IPS-18c (cell line): Measurements from ENCODE around the gene MEI1.
"Not testable (repeated sequence)": the region's sequence is repeated elsewhere in the genome, so short reads cannot be mapped to it uniquely, and the experiment has no call there.

Experiments
- H3K4me3 ChIP-seq: 2 replicates; pipeline ENCODE4 v1.7.0; 2013; ENCODE audit warnings: low read depth, mild to moderate bottlenecking, low read length, moderate library complexity; ENCODE audit not compliant: insufficient read depth
- H3K9me3 ChIP-seq: one replicate; pipeline ENCODE4 v1.6.1; 2013; ENCODE audit warnings: mild to moderate bottlenecking, low read length, moderate library complexity; ENCODE audit not compliant: control insufficient read depth, insufficient read depth

The MEI1 gene

DNA sequence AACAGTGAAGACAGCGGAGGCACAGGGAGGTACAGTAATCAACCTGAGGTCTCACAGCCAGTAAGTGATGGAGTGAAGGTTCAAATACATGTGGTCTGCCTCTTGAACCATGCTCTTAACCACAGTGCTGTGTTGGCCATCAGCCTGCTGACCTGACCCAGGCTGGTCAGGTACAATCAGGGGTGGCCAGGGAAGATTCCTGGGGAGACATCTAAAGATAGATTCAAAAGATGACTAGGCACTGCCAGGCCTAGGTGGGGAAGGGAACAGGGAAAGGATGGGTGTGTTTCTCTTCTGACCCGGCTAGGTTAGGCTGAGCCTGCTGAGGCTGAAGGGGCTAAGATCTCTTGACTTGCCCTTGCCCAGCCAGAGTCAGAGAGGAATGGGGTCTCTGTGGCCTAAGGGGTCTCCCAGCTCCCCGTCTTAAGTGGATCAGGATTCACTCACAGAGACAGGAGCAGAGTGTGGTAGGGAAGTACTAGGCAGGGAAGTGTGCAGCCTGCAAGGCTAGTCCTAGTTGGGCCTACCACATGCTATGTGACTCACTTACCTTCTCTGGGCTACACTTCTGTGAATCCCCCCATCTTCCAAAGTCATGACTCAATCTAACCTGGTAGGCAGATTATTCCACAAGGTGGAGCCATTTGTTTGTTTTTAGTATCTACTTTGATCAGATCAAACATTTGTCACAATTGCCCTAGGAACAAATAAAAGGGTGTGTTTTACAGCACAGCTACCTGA lies 123.2 kb downstream of the MEI1 start:
- Histone ChIP-seq H3K4me3 (no peak overlapping the region), H3K9me3 (no peaks in the 10 kb centered on the region)

DNA sequence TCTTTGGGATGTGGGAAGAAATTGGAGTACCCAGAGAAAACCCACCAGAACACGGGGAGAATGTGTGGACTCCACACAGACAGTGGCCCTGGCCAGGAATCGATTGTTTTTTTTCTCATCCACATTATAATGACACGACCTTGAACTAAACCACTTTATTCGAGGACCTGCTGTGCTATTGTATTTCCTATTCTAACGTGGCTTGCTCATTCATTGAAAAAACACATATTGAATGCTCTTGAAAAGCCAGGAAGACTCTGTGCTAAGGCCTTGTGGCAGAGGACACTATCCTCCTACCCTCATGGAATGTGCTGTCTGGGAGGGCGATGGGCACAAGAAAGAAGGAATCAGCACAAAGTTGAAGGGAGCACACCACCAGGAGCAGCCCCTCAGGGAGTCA lies 124.5 kb downstream of the MEI1 start:
- H3K9me3 ChIP-seq = no peaks in the 10 kb centered on the region
- no peak overlapping the region for H3K4me3 ChIP-seq

GRCh38 chr22:41825376-41825775 lies 126.1 kb downstream of the MEI1 start:
- Histone ChIP-seq H3K4me3 (no peak overlapping the region), H3K9me3 (no peaks in the 10 kb centered on the region)

GRCh38 chr22:41826021-41826420 lies 126.7 kb downstream of the MEI1 start:
- Histone ChIP-seq H3K4me3 (no peak overlapping the region), H3K9me3 (no peaks in the 10 kb centered on the region)

DNA sequence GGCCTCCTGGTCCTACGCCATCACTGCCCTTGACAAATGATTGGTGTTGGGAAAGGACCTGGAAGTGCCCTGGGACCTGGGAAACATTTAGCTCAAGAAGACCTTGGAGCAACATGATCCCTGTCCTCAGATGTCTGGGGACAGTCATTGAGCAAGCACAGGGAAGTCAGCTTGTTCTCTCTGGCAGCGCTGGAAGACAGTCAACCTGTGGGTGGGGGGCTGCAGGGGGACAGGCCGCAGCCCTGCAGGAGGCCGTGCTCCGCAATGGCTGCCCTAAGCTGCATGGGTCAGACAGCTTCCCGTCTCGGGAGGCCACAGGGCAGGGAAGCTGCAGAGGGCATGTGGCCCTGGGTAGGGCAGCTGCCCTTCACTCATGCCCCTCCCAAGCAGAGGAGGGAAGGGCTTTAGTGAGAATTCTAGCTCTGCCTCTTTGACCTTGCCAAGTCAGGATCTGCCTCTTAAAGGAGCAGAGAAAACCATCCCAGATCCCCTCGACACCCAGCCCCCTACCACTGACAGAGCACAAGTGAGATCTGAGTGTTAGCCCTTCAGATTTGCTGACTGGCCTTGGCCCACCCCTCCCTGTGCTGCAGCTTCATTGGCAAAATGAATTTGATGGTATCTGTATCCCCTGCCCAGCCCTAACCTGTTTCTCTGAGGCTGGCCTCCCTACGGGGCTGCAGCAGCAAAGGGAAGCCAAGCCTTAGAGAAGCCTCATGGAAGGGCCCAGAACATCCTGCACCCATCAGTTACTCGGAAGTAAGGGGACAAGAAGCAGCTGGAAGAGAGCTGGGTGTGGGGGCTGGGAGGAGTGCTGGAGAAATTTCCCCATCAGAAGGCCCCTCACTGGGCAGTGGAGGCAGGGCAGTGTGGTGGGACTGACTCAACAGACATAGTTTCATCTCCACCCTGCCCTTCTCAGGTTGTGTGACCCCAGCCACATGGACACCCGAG lies 127.4 kb downstream of the MEI1 start:
- no peak overlapping the region for H3K4me3 ChIP-seq
- no peaks in the 10 kb centered on the region for H3K9me3 ChIP-seq

- Histone ChIP-seq H3K4me3 (no peak overlapping the region), H3K9me3 (no peaks in the 10 kb centered on the region)
Measured at GRCh38 chr22:41827671-41828070, 128.4 kb downstream of the MEI1 start.

DNA sequence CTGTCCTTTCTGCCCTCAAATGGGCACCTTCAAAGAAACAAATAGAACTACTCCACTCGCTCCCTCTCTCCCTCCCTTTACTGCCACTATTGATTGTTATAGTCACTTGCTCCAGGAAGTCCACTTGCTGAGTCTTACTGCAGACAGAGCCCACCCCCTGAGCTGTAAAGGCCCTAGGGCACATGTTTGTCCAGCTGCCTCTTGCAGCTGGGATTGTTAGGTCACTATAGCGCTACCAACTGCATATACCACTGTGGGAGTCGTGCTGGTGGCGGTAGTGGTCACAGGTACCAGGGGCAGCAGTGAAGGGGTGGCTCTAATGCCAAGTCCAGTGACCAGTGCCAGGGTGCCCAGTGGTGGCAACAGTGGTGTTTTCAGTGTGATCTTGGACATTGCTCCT lies 129.2 kb downstream of the MEI1 start:
- Histone ChIP-seq H3K9me3 (no peaks in the 10 kb centered on the region), H3K4me3 (no peak overlapping the region)

DNA sequence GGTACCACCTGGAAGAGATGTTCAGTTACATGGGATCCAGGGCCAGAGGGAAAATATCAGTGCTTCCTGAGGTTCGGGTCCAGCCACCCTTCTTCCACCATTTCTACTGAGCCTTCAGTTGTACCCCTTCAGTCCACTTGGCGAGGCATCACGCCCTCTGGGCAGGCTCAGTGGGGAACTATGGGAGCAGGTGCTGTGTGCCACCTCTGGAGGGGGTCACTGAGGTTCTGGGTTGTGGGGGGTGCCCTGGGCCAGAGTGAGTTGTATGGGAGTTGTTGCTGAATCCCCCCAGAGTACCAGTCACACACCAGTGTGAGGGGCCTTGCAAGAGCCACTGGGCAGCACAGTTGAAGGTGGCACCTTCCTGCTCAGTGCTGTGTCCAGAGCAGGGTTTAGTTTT lies 130.9 kb downstream of the MEI1 start:
- H3K4me3 ChIP-seq = no peak overlapping the region
- H3K9me3 ChIP-seq = no peaks in the 10 kb centered on the region

GRCh38 chr22:41831383-41831782 lies 132.1 kb downstream of the MEI1 start:
- no peaks in the 10 kb centered on the region for H3K9me3 ChIP-seq
- no peak overlapping the region; the same call in 1 of the 2 replicates for H3K4me3 ChIP-seq

GRCh38 chr22:41831828-41832552 lies 132.7 kb downstream of the MEI1 start:
- H3K9me3 ChIP-seq = no peaks in the 10 kb centered on the region
- peak overlapping the region; percentile 85 for H3K4me3 ChIP-seq

GRCh38 chr22:41832553-41833368 lies 133.5 kb downstream of the MEI1 start, which contains the start of gene SREBF2:
TSS of gene SREBF2 (plus strand) at chr22:41833105. CDS start at chr22:41833271, 166 bp downstream.
- H3K9me3 ChIP-seq = no peaks in the 10 kb centered on the region
- H3K4me3 ChIP-seq = peak within 1 kb of the TSS; percentile 85

- H3K4me3 ChIP-seq = peak overlapping the region; percentile 85
- H3K9me3 ChIP-seq = no peaks in the 10 kb centered on the region
Measured at GRCh38 chr22:41833369-41834004, 134.2 kb downstream of the MEI1 start.

DNA sequence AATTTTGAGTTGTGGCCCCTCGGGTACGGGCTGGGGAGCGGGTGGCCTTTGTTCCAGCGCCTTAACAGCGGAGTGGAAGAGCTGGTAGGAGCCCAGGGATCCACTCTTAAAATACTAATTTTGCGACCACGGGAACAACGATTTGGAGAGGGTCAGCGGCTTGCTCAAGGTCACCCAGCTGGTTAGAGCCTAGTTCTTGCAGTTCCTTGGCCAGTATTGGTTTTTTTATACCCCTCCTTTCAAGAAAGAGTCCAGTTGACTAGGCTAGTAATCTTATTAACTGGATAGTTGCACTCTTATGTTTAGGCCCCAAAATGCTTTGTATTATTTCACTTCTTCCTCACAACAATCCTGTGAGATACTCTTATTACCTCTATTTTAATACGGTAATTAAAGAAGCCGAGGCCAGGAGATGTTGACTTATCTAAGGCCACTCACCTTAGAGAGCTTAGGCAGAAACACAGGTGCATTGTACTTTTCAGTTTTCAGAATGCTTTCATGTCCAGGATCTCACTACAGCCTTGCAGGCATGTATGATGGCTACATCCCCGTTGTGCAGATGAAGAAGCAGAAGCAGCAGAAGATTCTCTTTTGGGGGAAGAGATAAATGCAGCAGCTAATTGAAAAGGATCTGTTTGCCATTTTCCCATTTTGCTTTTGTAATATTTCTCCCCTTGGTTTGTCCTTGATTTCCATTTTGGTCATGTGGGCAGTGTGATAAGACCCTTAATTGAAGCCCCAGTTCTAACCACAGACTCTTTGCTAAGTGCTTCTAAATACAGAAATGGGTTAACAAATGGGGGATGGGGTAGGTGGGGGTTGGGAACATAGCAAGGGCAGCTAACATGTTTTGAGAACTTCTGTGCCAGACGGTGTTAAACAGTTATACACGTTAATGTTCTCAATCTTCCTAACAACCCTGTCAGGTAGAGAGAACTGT lies 135.0 kb downstream of the MEI1 start:
- H3K4me3 ChIP-seq = peak overlapping the region; percentile 85

GRCh38 chr22:41835462-41835861 lies 136.2 kb downstream of the MEI1 start:
- H3K4me3 ChIP-seq, H3K9me3 ChIP-seq: not testable (repeated sequence)

More for the DNA sequence above, 135.0 kb downstream of the MEI1 start:
- no peaks in the 10 kb centered on the region for H3K9me3 ChIP-seq

DNA sequence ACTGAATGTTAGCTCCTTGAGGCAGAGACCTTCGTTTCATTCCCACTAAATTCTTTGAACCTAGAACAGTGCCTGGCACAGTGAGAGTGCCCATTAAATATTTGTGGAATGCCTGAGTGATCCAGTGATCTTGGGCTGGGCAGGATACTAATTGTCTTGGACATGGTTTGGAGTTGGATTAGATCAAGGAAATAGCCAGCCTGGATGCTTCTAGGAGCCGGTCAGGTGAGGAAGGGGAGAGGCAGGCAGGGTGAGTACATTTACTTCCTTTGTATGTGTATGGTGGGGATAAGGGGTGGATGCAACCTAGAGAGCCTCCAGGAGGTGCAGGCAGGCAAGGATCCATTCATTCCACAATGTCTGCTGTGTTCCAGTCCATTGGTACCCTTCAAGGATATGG lies 137.2 kb downstream of the MEI1 start:
- Histone ChIP-seq H3K4me3 (no peak overlapping the region), H3K9me3 (no peaks in the 10 kb centered on the region)
